PC-3 (cell line): ENCODE data around the gene RRBP1. TPM values are rescaled to one million over a fixed set of nuclear protein-coding genes. Genes with fewer than 3 reads are reported as not detected.

Experiments used
- ATAC-seq: fragments of 200-7000 bp; cut with Tn5 transposase; 2 replicates; pipeline ENCODE4 v1.9.1; 2020; ENCODE audit warnings: mild to moderate bottlenecking, moderate library complexity
- BruUV-seq: library from RNA; stranded (reverse); fragments of 400-500 nt; replicated peaks from 2 replicates; lab custom pipeline; 2021; lab: Mats Ljungman, UMichigan
- CTCF ChIA-PET: fragments of 300-600 bp; sonication (Branson Sonifier 250); formaldehyde crosslinking; loops from one replicate; lab custom pipeline; 2022; ENCODE audit warnings: antibody characterized with exemption; lab: Charles Lee
- POLR2A ChIA-PET: fragments of 300-600 bp; sonication (Branson Sonifier 250); formaldehyde crosslinking; loops from one replicate; lab custom pipeline; 2022; ENCODE audit warnings: antibody characterized with exemption; ENCODE audit not compliant: unreplicated experiment; lab: Charles Lee
- DNase-seq: peaks from one replicate; pipeline ENCODE4 v3.0.0-alpha.2; 2015
- H2AFZ ChIP-seq: fragments of 300-600 bp; sonication (generic); 2 replicates; pipeline ENCODE4 v1.6.0; 2016; ENCODE audit warnings: antibody characterized with exemption, low read length
- H3F3A ChIP-seq: fragments of 300-600 bp; sonication (generic); one replicate; pipeline ENCODE4 v1.6.0; 2017; ENCODE audit warnings: antibody characterized with exemption, low read length, control low read depth, mild to moderate bottlenecking; ENCODE audit not compliant: unreplicated experiment
- H3K27ac ChIP-seq: fragments of 300-600 bp; sonication (generic); 2 replicates; pipeline ENCODE4 v1.5.1; 2016; ENCODE audit warnings: mild to moderate bottlenecking, low read length
- H3K27me3 ChIP-seq: fragments of 300-600 bp; sonication (generic); 2 replicates; pipeline ENCODE4 v1.6.1; 2016; ENCODE audit warnings: low read length, mixed read lengths
- H3K36me3 ChIP-seq: fragments of 300-600 bp; sonication (generic); 2 replicates; pipeline ENCODE4 v1.6.1; 2016; ENCODE audit warnings: low read depth, mixed run types, low read length, mixed read lengths
- H3K4me1 ChIP-seq: fragments of 300-600 bp; sonication (generic); 2 replicates; pipeline ENCODE4 v1.5.1; 2016; ENCODE audit warnings: low read length; ENCODE audit not compliant: insufficient read depth
- H3K4me2 ChIP-seq: fragments of 300-600 bp; sonication (generic); 2 replicates; pipeline ENCODE4 v1.6.0; 2016; ENCODE audit warnings: low read length
- H3K4me3 ChIP-seq: fragments of 300-600 bp; sonication (generic); 2 replicates; pipeline ENCODE4 v1.5.1; 2016; ENCODE audit warnings: mild to moderate bottlenecking, low read length, mixed read lengths
- H3K79me2 ChIP-seq: fragments of 300-600 bp; sonication (generic); 2 replicates; pipeline ENCODE4 v1.6.1; 2017; ENCODE audit warnings: low read length, mixed read lengths
- H3K9ac ChIP-seq: fragments of 300-600 bp; sonication (generic); 2 replicates; pipeline ENCODE4 v1.6.0; 2016; ENCODE audit warnings: mild to moderate bottlenecking, low read length
- H3K9me2 ChIP-seq: fragments of 300-600 bp; sonication (generic); replicated peaks from 2 replicates; pipeline ENCODE4 v1.6.1; 2016; ENCODE audit warnings: mixed run types, low read length, mixed read lengths
- H3K9me3 ChIP-seq: fragments of 300-600 bp; sonication (generic); 2 replicates; pipeline ENCODE4 v1.6.1; 2016; ENCODE audit warnings: low read length, mixed read lengths
- H4K20me1 ChIP-seq: fragments of 300-600 bp; sonication (generic); 2 replicates; pipeline ENCODE4 v1.6.1; 2016; ENCODE audit warnings: low read length, mixed read lengths
- EZH2 ChIP-seq: fragments of 300-600 bp; sonication (generic); IDR thresholded peaks from one replicate; pipeline ENCODE4 v1.6.1; 2017; ENCODE audit warnings: antibody characterized with exemption, mild to moderate bottlenecking, low read length; ENCODE audit not compliant: unreplicated experiment
- EZH2phosphoT487 ChIP-seq: fragments of 300-600 bp; sonication (generic); IDR thresholded peaks from 2 replicates; pipeline ENCODE4 v1.6.1; 2018; ENCODE audit warnings: mild to moderate bottlenecking, antibody characterized with exemption, low read length, borderline replicate concordance
- intact Hi-C: fragments of 100-400 bp; cut with micrococcal nuclease; formaldehyde crosslinking; loops from 2 replicates; pipeline ENCODE4 v1.9.0; 2023
- total RNA-seq: library from RNA; depleted of rRNA; stranded (reverse); fragments of >200 nt; gene quantifications from 2 replicates; pipeline ENCODE4 v1.2.3, GENCODE V29; 2014
- TF ChIP-seq, protein P1 (sequence below): fragments of 300-600 bp; sonication (generic); conservative IDR thresholded peaks from 2 replicates; pipeline ENCODE4 v1.5.1; 2017; ENCODE audit warnings: antibody characterized with exemption, low read depth, mild to moderate bottlenecking, low read length

Gene RRBP1
- total RNA-seq, 1 experiment from 2014 or later: 176 TPM

GRCh38 chr20:17694767-17695166 lies 12.7 kb upstream of the RRBP1 start:
- H3K9me2 ChIP-seq: no peaks in the 10 kb centered on the region
- no peak for ATAC-seq
- TF ChIP-seq EZH2 (no peak), EZH2phosphoT487 (no peak)
- TF ChIP-seq, protein P1, sequence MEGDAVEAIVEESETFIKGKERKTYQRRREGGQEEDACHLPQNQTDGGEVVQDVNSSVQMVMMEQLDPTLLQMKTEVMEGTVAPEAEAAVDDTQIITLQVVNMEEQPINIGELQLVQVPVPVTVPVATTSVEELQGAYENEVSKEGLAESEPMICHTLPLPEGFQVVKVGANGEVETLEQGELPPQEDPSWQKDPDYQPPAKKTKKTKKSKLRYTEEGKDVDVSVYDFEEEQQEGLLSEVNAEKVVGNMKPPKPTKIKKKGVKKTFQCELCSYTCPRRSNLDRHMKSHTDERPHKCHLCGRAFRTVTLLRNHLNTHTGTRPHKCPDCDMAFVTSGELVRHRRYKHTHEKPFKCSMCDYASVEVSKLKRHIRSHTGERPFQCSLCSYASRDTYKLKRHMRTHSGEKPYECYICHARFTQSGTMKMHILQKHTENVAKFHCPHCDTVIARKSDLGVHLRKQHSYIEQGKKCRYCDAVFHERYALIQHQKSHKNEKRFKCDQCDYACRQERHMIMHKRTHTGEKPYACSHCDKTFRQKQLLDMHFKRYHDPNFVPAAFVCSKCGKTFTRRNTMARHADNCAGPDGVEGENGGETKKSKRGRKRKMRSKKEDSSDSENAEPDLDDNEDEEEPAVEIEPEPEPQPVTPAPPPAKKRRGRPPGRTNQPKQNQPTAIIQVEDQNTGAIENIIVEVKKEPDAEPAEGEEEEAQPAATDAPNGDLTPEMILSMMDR: no peak
- no peaks in the 10 kb centered on the region for H3K36me3 ChIP-seq
- H3K4me1 ChIP-seq: peaks cover 2% of the 10 kb centered on the region; the same call in 1 of the 2 replicates
- no peak overlapping the region for H3K27ac ChIP-seq
- ChIA-PET CTCF (no interaction called here), POLR2A (no interaction called here)
- no peak overlapping the region for H3K4me2 ChIP-seq
- no peaks in the 10 kb centered on the region for H3K9me3 ChIP-seq
- intact Hi-C loops: no loop called here
- no peak overlapping the region for H3K4me3 ChIP-seq
- H3F3A ChIP-seq: no peaks in the 10 kb centered on the region
- no TSS peak for BruUV-seq
- H3K27me3 ChIP-seq: 0 out of 2 replicates have a peak, but pooled peaks cover 4% of the 10 kb centered on the region
- no peaks in the 10 kb centered on the region for H3K79me2 ChIP-seq
- no peak overlapping the region for H2AFZ ChIP-seq
- DNase-seq: no peak
- H3K9ac ChIP-seq: no peak overlapping the region
- no peaks in the 10 kb centered on the region for H4K20me1 ChIP-seq

- no peak overlapping the region for H3K27ac ChIP-seq
- peak overlapping the region; percentile 16 for H2AFZ ChIP-seq
- ChIA-PET CTCF (no interaction called here), POLR2A (no interaction called here)
- H3K9me3 ChIP-seq: no peaks in the 10 kb centered on the region
- no peak overlapping the region for H3K4me3 ChIP-seq
- H3K36me3 ChIP-seq: no peaks in the 10 kb centered on the region
- DNase-seq (no peak), ATAC-seq (no peak; the same call in 1 of the 2 replicates)
- intact Hi-C loops: no loop called here
- no peak overlapping the region for H3K9ac ChIP-seq
- H3K4me2 ChIP-seq: no peak overlapping the region
- no peaks in the 10 kb centered on the region for H3K4me1 ChIP-seq
- no peaks in the 10 kb centered on the region for H3F3A ChIP-seq
- H3K79me2 ChIP-seq: no peaks in the 10 kb centered on the region
- no peaks in the 10 kb centered on the region for H4K20me1 ChIP-seq
- no TSS peak for BruUV-seq
- TF ChIP-seq, protein P1: no peak
- TF ChIP-seq EZH2phosphoT487 (no peak), EZH2 (no peak)
- no peaks in the 10 kb centered on the region for H3K9me2 ChIP-seq
- 0 out of 2 replicates have a peak, but pooled peaks cover 4% of the 10 kb centered on the region for H3K27me3 ChIP-seq
Measured at GRCh38 chr20:17693444-17694001, 11.5 kb upstream of the RRBP1 start.

- no peaks in the 10 kb centered on the region for H3K9me2 ChIP-seq
- no peak for DNase-seq
- H4K20me1 ChIP-seq: no peaks in the 10 kb centered on the region
- ChIA-PET CTCF (interaction anchor here (0.6 kb wide), 1 partner anchor 182 kb away, joined by 3 read pairs; no protein-coding TSS in a partner anchor), POLR2A (no interaction called here)
- H3K4me1 ChIP-seq: no peaks in the 10 kb centered on the region
- no peaks in the 10 kb centered on the region for H3K36me3 ChIP-seq
- intact Hi-C loops: no loop called here
- H3K27ac ChIP-seq: no peak overlapping the region
- BruUV-seq: no TSS peak
- no peak overlapping the region for H3K4me2 ChIP-seq
- H3K9ac ChIP-seq: no peak overlapping the region
- no peaks in the 10 kb centered on the region for H3K79me2 ChIP-seq
- H3K9me3 ChIP-seq: no peaks in the 10 kb centered on the region
- no peaks in the 10 kb centered on the region for H3F3A ChIP-seq
- no peak overlapping the region for H3K4me3 ChIP-seq
- no peak for ATAC-seq
- no peak overlapping the region for H2AFZ ChIP-seq
- TF ChIP-seq EZH2phosphoT487: no peak
- no peak for TF ChIP-seq EZH2
- TF ChIP-seq, protein P1: no peak
- peaks cover 14% of the 10 kb centered on the region for H3K27me3 ChIP-seq
Measured at GRCh38 chr20:17691758-17692157, 9.7 kb upstream of the RRBP1 start.
